ENCODE results near the gene CORIN.

GRCh38 chr4:47647544-47647943 is 190.3 kb downstream of the CORIN start:
- no peak for TF ChIP-seq POLR2AphosphoS5 (IDR thresholded peaks at IDR 0.05; ENCODE audit: low read depth)
- no peak for TF ChIP-seq EZH2phosphoT487 (IDR thresholded peaks at IDR 0.05; ENCODE audit: unreplicated experiment)
- TF ChIP-seq CTCF (conservative IDR thresholded peaks at IDR 0.05; ENCODE audit: low read depth in 2 of 2), result no peak
- TF ChIP-seq STAT1 (IDR thresholded peaks at IDR 0.05; ENCODE audit: unreplicated experiment), result no peak
- TF ChIP-seq, protein P1, sequence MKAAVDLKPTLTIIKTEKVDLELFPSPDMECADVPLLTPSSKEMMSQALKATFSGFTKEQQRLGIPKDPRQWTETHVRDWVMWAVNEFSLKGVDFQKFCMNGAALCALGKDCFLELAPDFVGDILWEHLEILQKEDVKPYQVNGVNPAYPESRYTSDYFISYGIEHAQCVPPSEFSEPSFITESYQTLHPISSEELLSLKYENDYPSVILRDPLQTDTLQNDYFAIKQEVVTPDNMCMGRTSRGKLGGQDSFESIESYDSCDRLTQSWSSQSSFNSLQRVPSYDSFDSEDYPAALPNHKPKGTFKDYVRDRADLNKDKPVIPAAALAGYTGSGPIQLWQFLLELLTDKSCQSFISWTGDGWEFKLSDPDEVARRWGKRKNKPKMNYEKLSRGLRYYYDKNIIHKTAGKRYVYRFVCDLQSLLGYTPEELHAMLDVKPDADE (IDR thresholded peaks at IDR 0.05), result no peak

All from GM23338 (cell line).